Epithelial cell of alveolus of lung (primary cell): ENCODE results near the gene DUSP6. TPM values are rescaled to one million over a fixed set of nuclear protein-coding genes. Genes with fewer than 3 reads are reported as not detected.

Source experiments
- total RNA-seq: library from RNA; depleted of rRNA; stranded (reverse); fragments of >200 nt; gene quantifications from 2 replicates; pipeline ENCODE4 v1.2.1, GENCODE V29; 2015

Gene DUSP6
- 25.2 and 93.9 TPM in 2 replicates for total RNA-seq

GRCh38 chr12:89352492-89353187 is at the start of gene DUSP6:
DUSP6 (minus strand) TSS chr12:89352501; CDS start chr12:89352039, 462 bp downstream.

Other genes starting within 250 kb of the DUSP6 start
- gene GALNT4, start 172.3 kb upstream of the DUSP6 start, total RNA-seq = 7.4 and 13.4 TPM in 2 replicates
- gene POC1B, start 173.5 kb upstream of the DUSP6 start, total RNA-seq = 16.2 and 16.4 TPM in 2 replicates